B cell (primary cell): ENCODE data around the gene CARMIL1. TPM values are rescaled to one million over a fixed set of nuclear protein-coding genes. Genes with fewer than 3 reads are reported as not detected.

ENCODE experiments used
- ATAC-seq: fragments of 200-7000 bp; cut with Tn5 transposase; one replicate; pipeline ENCODE4 v1.10.0; 2021; ENCODE audit warnings: low read depth, mild to moderate bottlenecking, moderate number of reproducible peaks, moderate library complexity
- CTCF ChIA-PET: fragments of 350-600 bp; sonication (Branson Sonifier 250); formaldehyde crosslinking; loops from one replicate; lab custom pipeline; 2021; ENCODE audit warnings: antibody characterized with exemption, inconsistent platforms; lab: Charles Lee
- POLR2A ChIA-PET: fragments of 350-600 bp; sonication (Branson Sonifier 250); formaldehyde crosslinking; loops from one replicate; lab custom pipeline; 2021; ENCODE audit warnings: antibody characterized with exemption; lab: Charles Lee
- DNase-seq: peaks from one replicate; pipeline ENCODE4 v3.0.0; 2013
- H2AFZ ChIP-seq: 2 replicates; pipeline ENCODE4 v1.6.1; 2012; ENCODE audit warnings: mild to moderate bottlenecking, low read depth, low read length; ENCODE audit not compliant: insufficient read depth, poor library complexity, severe bottlenecking
- H3K27ac ChIP-seq, 2 donors: 1 replicate in 1 of 2; 2 replicates in 1 of 2; pipeline ENCODE4 v1.5.1; 2012 to 2013; ENCODE audit warnings: low read length in 2 of 2, mild to moderate bottlenecking in 2 of 2, moderate library complexity in 1 of 2
- H3K27me3 ChIP-seq, 4 experiments: fragments of 200-600 bp in 1 of 4; sonication (generic) in 1 of 4; replicated peaks in 1 of 4; 1 replicate in 2 of 4; 2 replicates in 2 of 4; pipeline versions ENCODE4 v1.6.1 to v1.7.0; 2013 to 2016; ENCODE audit warnings: low read length in 3 of 4, mild to moderate bottlenecking in 2 of 4, mixed read lengths in 1 of 4, moderate library complexity in 1 of 4; ENCODE audit not compliant: insufficient read depth in 4 of 4, control insufficient read depth in 3 of 4; ENCODE audit errors: control extremely low read depth in 1 of 4
- H3K36me3 ChIP-seq, 2 experiments: replicated peaks in 1 of 2; 1 replicate in 1 of 2; 2 replicates in 1 of 2; pipeline versions ENCODE4 v1.6.1 to v1.7.1; 2013; ENCODE audit warnings: low read length in 1 of 2; ENCODE audit not compliant: insufficient read depth in 2 of 2, control insufficient read depth in 1 of 2; ENCODE audit errors: control extremely low read depth in 1 of 2, extremely low read depth in 1 of 2
- H3K4me1 ChIP-seq, 2 donors: fragments of 200-600 bp in 1 of 2; sonication (generic) in 1 of 2; 1 replicate in 1 of 2; 2 replicates in 1 of 2; pipeline versions ENCODE4 v1.5.1 to v1.6.1; 2013 to 2017; ENCODE audit warnings: low read length in 2 of 2; ENCODE audit not compliant: control insufficient read depth in 2 of 2, insufficient read depth in 2 of 2
- H3K4me2 ChIP-seq: replicated peaks from 2 replicates; pipeline ENCODE3; 2012; ENCODE audit warnings: mild to moderate bottlenecking, low read depth, low read length; ENCODE audit not compliant: poor library complexity, severe bottlenecking
- H3K4me3 ChIP-seq, 5 experiments: fragments of 200-600 bp in 1 of 5; sonication (generic) in 1 of 5; 1 replicate in 3 of 5; 2 replicates in 2 of 5; pipeline versions ENCODE4 v1.5.1 to v1.7.0; 2011 to 2016; ENCODE audit warnings: low read length in 4 of 5, mild to moderate bottlenecking in 4 of 5, low read depth in 2 of 5, control low read depth in 1 of 5, moderate library complexity in 1 of 5; ENCODE audit not compliant: insufficient read depth in 1 of 5; ENCODE audit errors: control extremely low read depth in 1 of 5, extremely low read depth in 1 of 5
- H3K79me2 ChIP-seq: fragments of 200-600 bp; sonication (generic); one replicate; pipeline ENCODE4 v1.6.0; 2016; ENCODE audit warnings: low read length; ENCODE audit not compliant: control insufficient read depth, insufficient read depth
- H3K9ac ChIP-seq: fragments of 200-600 bp; sonication (generic); 2 replicates; pipeline ENCODE4 v1.6.1; 2017; ENCODE audit warnings: mild to moderate bottlenecking, low read length, moderate library complexity
- H3K9me3 ChIP-seq, 3 donors: one replicate each; pipeline versions ENCODE4 v1.6.1 to v1.7.1; 2013; ENCODE audit warnings: low read length in 2 of 3; ENCODE audit not compliant: control insufficient read depth in 2 of 3, insufficient read depth in 1 of 3; ENCODE audit errors: control extremely low read depth in 1 of 3
- H4K20me1 ChIP-seq: 2 replicates; pipeline ENCODE4 v1.6.0; 2012; ENCODE audit warnings: mild to moderate bottlenecking, low read length; ENCODE audit not compliant: insufficient read depth, control insufficient read depth, poor library complexity, severe bottlenecking
- H3K27ac Mint-ChIP-seq: one replicate; pipeline ENCODE4 v1.8.0; 2021; ENCODE audit warnings: mixed read lengths
- H3K27me3 Mint-ChIP-seq: one replicate; pipeline ENCODE4 v1.8.0; 2021; ENCODE audit warnings: mixed read lengths
- H3K4me1 Mint-ChIP-seq: one replicate; pipeline ENCODE4 v1.8.0; 2021; ENCODE audit warnings: mixed read lengths
- H3K4me3 Mint-ChIP-seq: one replicate; pipeline ENCODE4 v1.8.0; 2021; ENCODE audit warnings: mixed read lengths
- H3K9me3 Mint-ChIP-seq: one replicate; pipeline ENCODE4 v1.8.0; 2022; ENCODE audit warnings: mixed read lengths; ENCODE audit not compliant: insufficient read depth
- CTCF ChIP-seq: fragments of 200-600 bp; IDR thresholded peaks from one replicate; pipeline ENCODE4 v1.8.0; 2022; ENCODE audit warnings: antibody characterized with exemption, mild to moderate bottlenecking
- EZH2 ChIP-seq: IDR thresholded peaks from 2 replicates; pipeline ENCODE4 v1.6.1; 2012; ENCODE audit warnings: borderline replicate concordance, low read depth, mild to moderate bottlenecking, moderate library complexity, low read length; ENCODE audit not compliant: insufficient read depth, poor library complexity, severe bottlenecking
- WGBS: methylation state at CpG from one replicate; pipeline ENCODE4 v1.1.5; 2013; ENCODE audit warnings: missing lambda C conversion rate; ENCODE audit not compliant: insufficient coverage; 5-methylcytosine and 5-hydroxymethylcytosine counted together
- intact Hi-C: fragments of 100-400 bp; cut with micrococcal nuclease; formaldehyde crosslinking; loops from one replicate; pipeline ENCODE4 v1.10.0; 2022
- polyA plus RNA-seq: library from polyadenylated mRNA; depleted of rRNA; stranded (reverse); fragments of >200 nt; gene quantifications from 2 replicates; pipeline ENCODE4 v1.2.3, GENCODE V29; 2012
- total RNA-seq, 2 donors: library from RNA; stranded (reverse); fragments of 120-200 nt in 1 of 2; gene quantifications; 1 replicate in 1 of 2; 2 replicates in 1 of 2; pipeline versions ENCODE4 v1.2.3 to v1.2.4, GENCODE V29; 2013 to 2022

CARMIL1 gene
- total and polyA plus RNA-seq, 2 donors (not counting 1 experiment from before 2014, with no cell fraction given) = 7.5 to 11.0 TPM

- H3K4me1 Mint-ChIP-seq = peaks cover 8% of the 10 kb centered on the region
- no peak for TF ChIP-seq EZH2
- no peak for TF ChIP-seq CTCF
- H3K4me3 ChIP-seq = no peak overlapping the region
- no peaks in the 10 kb centered on the region for H3K79me2 ChIP-seq
- intact Hi-C loops = no loop called here
- ChIA-PET CTCF (interaction anchor here (2.4 kb wide), 1 partner anchor 270 kb away, joined by 9 read pairs; no protein-coding TSS in a partner anchor), POLR2A (no interaction called here)
- 100% methylated on average over 2 of the region's 5 CpGs for WGBS
- no peak overlapping the region for H2AFZ ChIP-seq
- DNase-seq = no peak
- H3K27ac Mint-ChIP-seq = no peak overlapping the region
- H4K20me1 ChIP-seq = no peaks in the 10 kb centered on the region
- H3K36me3 ChIP-seq = no peaks in the 10 kb centered on the region
- H3K27me3 ChIP-seq = no peaks in the 10 kb centered on the region
- no peak overlapping the region for H3K4me3 Mint-ChIP-seq
- H3K9ac ChIP-seq = no peak overlapping the region
- H3K27me3 Mint-ChIP-seq = peaks cover 6% of the 10 kb centered on the region
- H3K9me3 ChIP-seq = no peaks in the 10 kb centered on the region
- no peak for ATAC-seq
- no peak overlapping the region for H3K27ac ChIP-seq
- H3K9me3 Mint-ChIP-seq = no peaks in the 10 kb centered on the region
- no peak overlapping the region for H3K4me2 ChIP-seq
- H3K4me1 ChIP-seq = peaks cover 0 to 4% of the 10 kb centered on the region in 2 donors
These were observed 255.9 kb downstream of the CARMIL1 start for GRCh38 chr6:25534942-25535631.

GRCh38 chr6:25535632-25536225 is 256.6 kb downstream of the CARMIL1 start:
- no peak for ATAC-seq
- H3K4me3 ChIP-seq = no peak overlapping the region
- no peak for TF ChIP-seq CTCF
- no peak for TF ChIP-seq EZH2
- Mint-ChIP-seq H3K27ac (no peak overlapping the region), H3K27me3 (peaks cover 6% of the 10 kb centered on the region), H3K4me1 (peaks cover 8% of the 10 kb centered on the region), H3K9me3 (no peaks in the 10 kb centered on the region), H3K4me3 (no peak overlapping the region)
- DNase-seq = no peak
- WGBS = no CpG with 5 or more reads among the region's 4 CpGs
- H2AFZ ChIP-seq = no peak overlapping the region
- intact Hi-C loops = no loop called here
- no peaks in the 10 kb centered on the region for H3K9me3 ChIP-seq
- POLR2A ChIA-PET = no interaction called here
- no peaks in the 10 kb centered on the region for H3K79me2 ChIP-seq
- H3K36me3 ChIP-seq = no peaks in the 10 kb centered on the region
- H3K9ac ChIP-seq = no peak overlapping the region
- H3K27me3 ChIP-seq = no peaks in the 10 kb centered on the region
- H3K27ac ChIP-seq = no peak overlapping the region
- H4K20me1 ChIP-seq = no peaks in the 10 kb centered on the region
- CTCF ChIA-PET = interaction anchor here (2.4 kb wide), 1 partner anchor 271 kb away, joined by 9 read pairs; no protein-coding TSS in a partner anchor
- peaks cover 0 to 4% of the 10 kb centered on the region in 2 donors for H3K4me1 ChIP-seq
- H3K4me2 ChIP-seq = no peak overlapping the region
